PC-3 (cell line): ENCODE data around the gene LIN54.

Source experiments
- EZH2 ChIP-seq: fragments of 300-600 bp; sonication (generic); IDR thresholded peaks from one replicate; pipeline ENCODE4 v1.6.1; 2017; ENCODE audit warnings: antibody characterized with exemption, mild to moderate bottlenecking, low read length; ENCODE audit not compliant: unreplicated experiment
- TF ChIP-seq, protein P1 (sequence below): fragments of 300-600 bp; sonication (generic); conservative IDR thresholded peaks from 2 replicates; pipeline ENCODE4 v1.5.1; 2017; ENCODE audit warnings: antibody characterized with exemption, low read depth, mild to moderate bottlenecking, low read length

DNA sequence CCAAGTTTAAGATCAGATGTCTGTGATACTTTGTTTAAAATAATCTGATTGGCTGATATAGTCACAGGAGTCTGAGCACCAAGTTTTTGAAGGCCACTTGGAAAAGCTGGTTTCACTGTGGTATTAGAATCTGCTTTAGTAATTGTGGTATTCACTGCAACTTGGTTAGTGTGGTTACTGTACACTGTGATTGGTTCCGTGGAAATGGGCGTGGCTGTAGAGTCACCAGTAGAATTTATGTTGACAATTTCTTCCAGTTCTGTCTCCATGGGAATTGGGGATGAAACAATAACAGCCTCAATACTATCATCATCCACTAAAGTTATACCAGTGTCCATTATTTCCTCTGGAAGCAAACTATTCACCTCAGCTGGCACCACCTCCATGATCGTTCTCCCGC is 26.2 kb downstream of the LIN54 start:
- TF ChIP-seq, protein P1, sequence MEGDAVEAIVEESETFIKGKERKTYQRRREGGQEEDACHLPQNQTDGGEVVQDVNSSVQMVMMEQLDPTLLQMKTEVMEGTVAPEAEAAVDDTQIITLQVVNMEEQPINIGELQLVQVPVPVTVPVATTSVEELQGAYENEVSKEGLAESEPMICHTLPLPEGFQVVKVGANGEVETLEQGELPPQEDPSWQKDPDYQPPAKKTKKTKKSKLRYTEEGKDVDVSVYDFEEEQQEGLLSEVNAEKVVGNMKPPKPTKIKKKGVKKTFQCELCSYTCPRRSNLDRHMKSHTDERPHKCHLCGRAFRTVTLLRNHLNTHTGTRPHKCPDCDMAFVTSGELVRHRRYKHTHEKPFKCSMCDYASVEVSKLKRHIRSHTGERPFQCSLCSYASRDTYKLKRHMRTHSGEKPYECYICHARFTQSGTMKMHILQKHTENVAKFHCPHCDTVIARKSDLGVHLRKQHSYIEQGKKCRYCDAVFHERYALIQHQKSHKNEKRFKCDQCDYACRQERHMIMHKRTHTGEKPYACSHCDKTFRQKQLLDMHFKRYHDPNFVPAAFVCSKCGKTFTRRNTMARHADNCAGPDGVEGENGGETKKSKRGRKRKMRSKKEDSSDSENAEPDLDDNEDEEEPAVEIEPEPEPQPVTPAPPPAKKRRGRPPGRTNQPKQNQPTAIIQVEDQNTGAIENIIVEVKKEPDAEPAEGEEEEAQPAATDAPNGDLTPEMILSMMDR, result no peak
- no peak for TF ChIP-seq EZH2
